Kidney glomerular epithelial cell (primary cell): ENCODE results near the gene ZNF804B.
"Not testable (repeated sequence)": the region's sequence is repeated elsewhere in the genome, so short reads cannot be mapped to it uniquely, and the experiment has no call there.

Source experiments
- DNase-seq: peaks from one replicate; lab custom pipeline; 2025; lab: John Stamatoyannopoulos, UW

Gene ZNF804B

GRCh38 chr7:89085580-89085979, 326.1 kb downstream of the ZNF804B start:
- DNase-seq, result no peak

GRCh38 chr7:89091550-89091949, 332.1 kb downstream of the ZNF804B start:
- DNase-seq, result no peak

- no peak for DNase-seq
Measured at GRCh38 chr7:89094269-89094668, 334.8 kb downstream of the ZNF804B start.

GRCh38 chr7:89103564-89103963, 344.1 kb downstream of the ZNF804B start:
- DNase-seq, result no peak

GRCh38 chr7:89104748-89105685, 345.5 kb downstream of the ZNF804B start:
- DNase-seq, result no peak

- DNase-seq, result no peak
Measured at GRCh38 chr7:89123871-89124270, 364.4 kb downstream of the ZNF804B start.

- no peak for DNase-seq
Measured at GRCh38 chr7:89129600-89130375, 370.3 kb downstream of the ZNF804B start.

- DNase-seq, result no peak
Measured at GRCh38 chr7:89133357-89133756, 373.9 kb downstream of the ZNF804B start.

GRCh38 chr7:89133819-89134218, 374.3 kb downstream of the ZNF804B start:
- no peak for DNase-seq

- DNase-seq, result no peak
Measured at GRCh38 chr7:89145801-89146200, 386.3 kb downstream of the ZNF804B start.

GRCh38 chr7:89160107-89160506, 400.6 kb downstream of the ZNF804B start:
- DNase-seq, result no peak

GRCh38 chr7:89165421-89165820, 405.9 kb downstream of the ZNF804B start:
- no peak for DNase-seq

GRCh38 chr7:89170628-89171027, 411.1 kb downstream of the ZNF804B start:
- no peak for DNase-seq

GRCh38 chr7:89182116-89182515, 422.6 kb downstream of the ZNF804B start:
- DNase-seq, result no peak

GRCh38 chr7:89183712-89184111, 424.2 kb downstream of the ZNF804B start:
- no peak for DNase-seq

- no peak for DNase-seq
Measured at GRCh38 chr7:89200758-89201157, 441.3 kb downstream of the ZNF804B start.

GRCh38 chr7:89223900-89224395, 464.4 kb downstream of the ZNF804B start:
- DNase-seq, result no peak

GRCh38 chr7:89228688-89229171, 469.2 kb downstream of the ZNF804B start:
- not testable (repeated sequence) for DNase-seq

GRCh38 chr7:89238156-89238555, 478.7 kb downstream of the ZNF804B start:
- DNase-seq, result no peak

- DNase-seq, result no peak
Measured at GRCh38 chr7:89246196-89246595, 486.7 kb downstream of the ZNF804B start.

- no peak for DNase-seq
Measured at GRCh38 chr7:89247207-89247606, 487.7 kb downstream of the ZNF804B start.

- DNase-seq, result no peak
Measured at GRCh38 chr7:89259085-89259484, 499.6 kb downstream of the ZNF804B start.

GRCh38 chr7:89264126-89264525, 504.6 kb downstream of the ZNF804B start:
- no peak for DNase-seq
